ENCODE measurements around the gene BHLHE41. TPM values are rescaled to one million over a fixed set of nuclear protein-coding genes. Genes with fewer than 3 reads are reported as not detected.

Gene BHLHE41
- 1.4 to 6.0 TPM (median 1.7 TPM) in 3 replicates for polyA plus RNA-seq
- polyA plus RNA-seq (2011; ENCODE audit: low read depth), result 7.2 TPM
- polyA plus RNA-seq (2011; cell fraction: cytosol; rRNA removed), result 1.7 TPM in 2 replicates
- polyA plus RNA-seq (2011; cell fraction: nucleus; rRNA removed), result 5.4 and 6.0 TPM in 2 replicates
- polyA plus RNA-seq (2012; ENCODE audit: low replicate concordance), result 3.9 and 4.1 TPM in 2 replicates
- polyA minus RNA-seq, result 1.1 to 21.2 TPM (median 2.3 TPM) in 3 replicates
- polyA minus RNA-seq (2011; cell fraction: cytosol; rRNA and poly(A)+ RNA removed), result not detected
- 0.53 and 5.0 TPM in 2 replicates for polyA minus RNA-seq (2011; cell fraction: nucleus; rRNA and poly(A)+ RNA removed)

GRCh38 chr12:26124446-26125399 lies at the start of gene BHLHE41:
TSS of gene BHLHE41 (minus strand) at chr12:26125037. CDS start at chr12:26124779, 258 bp downstream.
- Histone ChIP-seq H3K4me1 (ENCODE audit: control insufficient read depth, extremely low read depth, insufficient read depth, low read length) (peaks cover 18% of the 10 kb centered on the region), H3K4me3 (ENCODE audit: control insufficient read depth in 2 of 3, extremely low read depth in 1 of 3, insufficient read depth in 2 of 3, low read depth in 1 of 3, low read length in 3 of 3) (peak within 1 kb of the TSS; percentile 51 to 75 (median 74)), H3K4me2 (ENCODE audit: control insufficient read depth, extremely low read depth, insufficient read depth, low read depth, low read length) (peak within 1 kb of the TSS; percentile 99), H3K27me3 (ENCODE audit: control insufficient read depth, extremely low read depth, insufficient read depth, low read length) (peaks cover 21% of the 10 kb centered on the region), H3K27ac (ENCODE audit: control insufficient read depth, insufficient read depth, low read length) (peak within 1 kb of the TSS; percentile 74), H3K36me3 (ENCODE audit: control insufficient read depth in 2 of 2, extremely low read depth in 1 of 2, insufficient read depth in 2 of 2, low read length in 2 of 2) (no peaks in the 10 kb centered on the region), H3K79me2 (ENCODE audit: control insufficient read depth, insufficient read depth, low read length) (no peaks in the 10 kb centered on the region), H3K9me3 (ENCODE audit: control insufficient read depth, low read depth, low read length) (no peaks in the 10 kb centered on the region), H4K20me1 (ENCODE audit: control insufficient read depth, extremely low read depth, insufficient read depth, low read length) (no peaks in the 10 kb centered on the region), H3K9ac (ENCODE audit: control insufficient read depth, extremely low read depth, insufficient read depth, low read length) (peak within 1 kb of the TSS; percentile 88), H3K9me1 (ENCODE audit: control insufficient read depth, extremely low read depth, insufficient read depth, low read length) (no peaks in the 10 kb centered on the region), H2AFZ (ENCODE audit: control insufficient read depth, low read length) (peak within 1 kb of the TSS; percentile 85)
- dilution Hi-C loops (cut with MboI; ENCODE audit: extremely low pct_ligation_motif_present, low sequenced_read_pairs), result no loop called here
- no peak for DNase-seq (ENCODE audit: low read depth, low spot score)
- TF ChIP-seq, protein P1, sequence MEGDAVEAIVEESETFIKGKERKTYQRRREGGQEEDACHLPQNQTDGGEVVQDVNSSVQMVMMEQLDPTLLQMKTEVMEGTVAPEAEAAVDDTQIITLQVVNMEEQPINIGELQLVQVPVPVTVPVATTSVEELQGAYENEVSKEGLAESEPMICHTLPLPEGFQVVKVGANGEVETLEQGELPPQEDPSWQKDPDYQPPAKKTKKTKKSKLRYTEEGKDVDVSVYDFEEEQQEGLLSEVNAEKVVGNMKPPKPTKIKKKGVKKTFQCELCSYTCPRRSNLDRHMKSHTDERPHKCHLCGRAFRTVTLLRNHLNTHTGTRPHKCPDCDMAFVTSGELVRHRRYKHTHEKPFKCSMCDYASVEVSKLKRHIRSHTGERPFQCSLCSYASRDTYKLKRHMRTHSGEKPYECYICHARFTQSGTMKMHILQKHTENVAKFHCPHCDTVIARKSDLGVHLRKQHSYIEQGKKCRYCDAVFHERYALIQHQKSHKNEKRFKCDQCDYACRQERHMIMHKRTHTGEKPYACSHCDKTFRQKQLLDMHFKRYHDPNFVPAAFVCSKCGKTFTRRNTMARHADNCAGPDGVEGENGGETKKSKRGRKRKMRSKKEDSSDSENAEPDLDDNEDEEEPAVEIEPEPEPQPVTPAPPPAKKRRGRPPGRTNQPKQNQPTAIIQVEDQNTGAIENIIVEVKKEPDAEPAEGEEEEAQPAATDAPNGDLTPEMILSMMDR (optimal IDR thresholded peaks at IDR 0.05 in 1 of 3, IDR thresholded peaks at IDR 0.05 in 1 of 3, conservative IDR thresholded peaks at IDR 0.05 in 1 of 3; ENCODE audit: extremely low read depth in 1 of 3, insufficient read depth in 2 of 3, low read length in 3 of 3), result no peak
- peak; percentile 89 for TF ChIP-seq EZH2 (IDR thresholded peaks at IDR 0.05; ENCODE audit: low read length)
- FAIRE-seq, result no peak

DNA sequence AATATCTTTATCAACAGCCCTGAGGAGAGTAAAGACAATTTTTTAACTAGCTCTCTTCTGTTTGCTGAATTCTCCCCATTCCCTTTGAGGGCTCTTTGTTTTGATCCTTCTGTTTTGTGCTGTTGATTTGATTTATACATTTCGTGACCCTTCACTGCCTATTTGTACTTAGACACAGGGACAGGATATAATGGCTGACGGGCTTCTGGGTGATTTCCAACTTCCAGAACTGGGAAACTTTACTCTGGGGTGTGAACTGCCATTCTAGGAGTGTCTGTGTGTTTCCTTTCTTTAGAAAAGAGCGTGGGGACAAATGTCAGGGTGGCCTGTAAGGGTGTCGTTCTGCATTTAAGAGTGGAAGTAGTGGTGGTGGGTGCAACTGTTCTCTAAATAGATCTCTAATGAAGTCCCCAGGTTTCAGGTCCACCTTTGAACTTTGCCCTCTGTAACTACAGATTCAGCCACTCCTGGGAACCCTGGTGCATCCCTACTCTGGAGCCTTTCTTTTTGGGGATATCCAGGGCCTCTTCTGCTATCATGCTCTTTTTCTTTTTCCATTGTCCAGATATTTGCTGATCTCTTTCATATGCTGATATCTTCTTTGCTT lies 48.2 kb upstream of the BHLHE41 start:
- H4K20me1 ChIP-seq (ENCODE audit: control insufficient read depth, extremely low read depth, insufficient read depth, low read length), result no peaks in the 10 kb centered on the region
- H3K4me2 ChIP-seq (ENCODE audit: control insufficient read depth, extremely low read depth, insufficient read depth, low read depth, low read length), result no peak overlapping the region
- no peak for FAIRE-seq
- no peaks in the 10 kb centered on the region for H3K27me3 ChIP-seq (ENCODE audit: control insufficient read depth, extremely low read depth, insufficient read depth, low read length)
- no peak overlapping the region for H3K9ac ChIP-seq (ENCODE audit: control insufficient read depth, extremely low read depth, insufficient read depth, low read length)
- no peaks in the 10 kb centered on the region for H3K9me1 ChIP-seq (ENCODE audit: control insufficient read depth, extremely low read depth, insufficient read depth, low read length)
- H2AFZ ChIP-seq (ENCODE audit: control insufficient read depth, low read length), result no peak overlapping the region
- no peaks in the 10 kb centered on the region for H3K9me3 ChIP-seq (ENCODE audit: control insufficient read depth, low read depth, low read length)
- no peaks in the 10 kb centered on the region for H3K36me3 ChIP-seq (ENCODE audit: control insufficient read depth in 2 of 2, extremely low read depth in 1 of 2, insufficient read depth in 2 of 2, low read length in 2 of 2)
- DNase-seq (ENCODE audit: low read depth, low spot score), result no peak
- TF ChIP-seq EZH2 (IDR thresholded peaks at IDR 0.05; ENCODE audit: low read length), result no peak
- TF ChIP-seq, protein P1 (optimal IDR thresholded peaks at IDR 0.05 in 1 of 3, IDR thresholded peaks at IDR 0.05 in 1 of 3, conservative IDR thresholded peaks at IDR 0.05 in 1 of 3; ENCODE audit: extremely low read depth in 1 of 3, insufficient read depth in 2 of 3, low read length in 3 of 3), result no peak
- no peak overlapping the region for H3K4me3 ChIP-seq (ENCODE audit: control insufficient read depth in 2 of 3, extremely low read depth in 1 of 3, insufficient read depth in 2 of 3, low read depth in 1 of 3, low read length in 3 of 3)
- no peak overlapping the region for H3K27ac ChIP-seq (ENCODE audit: control insufficient read depth, insufficient read depth, low read length)
- no peaks in the 10 kb centered on the region for H3K79me2 ChIP-seq (ENCODE audit: control insufficient read depth, insufficient read depth, low read length)
- dilution Hi-C loops (cut with MboI; ENCODE audit: extremely low pct_ligation_motif_present, low sequenced_read_pairs), result no loop called here
- peaks cover 3% of the 10 kb centered on the region for H3K4me1 ChIP-seq (ENCODE audit: control insufficient read depth, extremely low read depth, insufficient read depth, low read length)
